WTC11 (cell line): ENCODE measurements around the gene SLCO1B3. TPM values are rescaled to one million over a fixed set of nuclear protein-coding genes. Genes with fewer than 3 reads are reported as not detected.

Experiments used
- ATAC-seq: fragments of 200-7000 bp; cut with Tn5 transposase; 2 replicates; pipeline ENCODE4 v1.10.0; 2021; ENCODE audit warnings: mild to moderate bottlenecking, moderate library complexity
- CTCF ChIA-PET: fragments of 300-600 bp; sonication (Branson Sonifier 250); formaldehyde crosslinking; loops from one replicate; lab custom pipeline; 2021; ENCODE audit warnings: antibody characterized with exemption; lab: Charles Lee
- POLR2A ChIA-PET: fragments of 350-600 bp; sonication (Branson Sonifier 250); formaldehyde crosslinking; loops from one replicate; lab custom pipeline; 2021; ENCODE audit warnings: antibody characterized with exemption; lab: Charles Lee
- DNase-seq: peaks from one replicate; pipeline ENCODE4 v3.0.0; 2021; ENCODE audit warnings: low spot score
- H3K27ac Mint-ChIP-seq: 2 replicates; pipeline ENCODE4 v1.8.0; 2021; ENCODE audit warnings: mixed read lengths
- H3K27me3 Mint-ChIP-seq: 2 replicates; pipeline ENCODE4 v1.8.0; 2021; ENCODE audit warnings: low read depth, mild to moderate bottlenecking, moderate library complexity, mixed read lengths
- H3K36me3 Mint-ChIP-seq: 2 replicates; pipeline ENCODE4 v1.8.0; 2021; ENCODE audit warnings: mixed read lengths
- H3K4me1 Mint-ChIP-seq: 2 replicates; pipeline ENCODE4 v1.8.0; 2022; ENCODE audit warnings: mixed read lengths
- H3K4me3 Mint-ChIP-seq: 2 replicates; pipeline ENCODE4 v1.8.0; 2021; ENCODE audit warnings: mild to moderate bottlenecking, moderate library complexity, mixed read lengths
- H3K9me3 Mint-ChIP-seq: 2 replicates; pipeline ENCODE4 v1.8.0; 2021; ENCODE audit warnings: mixed read lengths
- AR ChIP-seq: fragments of 250-450 bp; sonication (Bioruptor Pico); IDR thresholded peaks from 2 replicates; pipeline ENCODE4 v1.9.0; 2021; ENCODE audit warnings: mild to moderate bottlenecking
- ELF4 ChIP-seq: sonication (generic); formaldehyde crosslinking; IDR thresholded peaks from 2 replicates; pipeline ENCODE4 v1.8.1; 2022; ENCODE audit warnings: low read depth, mild to moderate bottlenecking, moderate library complexity, missing genetic modification reagents
- ESRRA ChIP-seq: sonication (generic); formaldehyde crosslinking; IDR thresholded peaks from 2 replicates; pipeline ENCODE4 v1.8.1; 2022; ENCODE audit warnings: mild to moderate bottlenecking, missing genetic modification reagents, borderline replicate concordance
- FOXK1 ChIP-seq: sonication (generic); formaldehyde crosslinking; IDR thresholded peaks from 2 replicates; pipeline ENCODE4 v1.8.0; 2022; ENCODE audit warnings: mild to moderate bottlenecking, moderate library complexity, missing genetic modification reagents
- MAX ChIP-seq: sonication (generic); formaldehyde crosslinking; IDR thresholded peaks from 2 replicates; pipeline ENCODE4 v1.8.0; 2022; ENCODE audit warnings: mild to moderate bottlenecking, missing genetic modification reagents
- NFYB ChIP-seq: sonication (generic); formaldehyde crosslinking; conservative IDR thresholded peaks from 2 replicates; pipeline ENCODE4 v1.8.0; 2022; ENCODE audit warnings: low read depth, missing genetic modification reagents
- NR1H2 ChIP-seq: sonication (generic); formaldehyde crosslinking; IDR thresholded peaks from 2 replicates; pipeline ENCODE4 v1.9.0; 2021; ENCODE audit warnings: mild to moderate bottlenecking, moderate library complexity, missing genetic modification reagents
- RORB ChIP-seq: fragments of 250-450 bp; sonication (Bioruptor Pico); IDR thresholded peaks from 2 replicates; pipeline ENCODE4 v1.9.0; 2021; ENCODE audit warnings: mild to moderate bottlenecking
- TCF7 ChIP-seq: sonication (generic); formaldehyde crosslinking; IDR thresholded peaks from 2 replicates; pipeline ENCODE4 v1.8.0; 2022; ENCODE audit warnings: mild to moderate bottlenecking, low read depth, missing genetic modification reagents, moderate library complexity
- TP53 ChIP-seq: sonication (generic); formaldehyde crosslinking; IDR thresholded peaks from 2 replicates; pipeline ENCODE4 v1.8.1; 2023; ENCODE audit warnings: mild to moderate bottlenecking, missing genetic modification reagents
- ZNF121 ChIP-seq: sonication (generic); formaldehyde crosslinking; IDR thresholded peaks from 2 replicates; pipeline ENCODE4 v1.8.0; 2023; ENCODE audit warnings: missing genetic modification reagents
- ZNF138 ChIP-seq: sonication (generic); formaldehyde crosslinking; conservative IDR thresholded peaks from 2 replicates; pipeline ENCODE4 v1.8.1; 2022; ENCODE audit warnings: mild to moderate bottlenecking, moderate library complexity, missing genetic modification reagents
- ZNF263 ChIP-seq: sonication (generic); formaldehyde crosslinking; IDR thresholded peaks from 2 replicates; pipeline ENCODE4 v1.8.1; 2022; ENCODE audit warnings: low read depth, mild to moderate bottlenecking, moderate library complexity, missing genetic modification reagents
- ZNF512 ChIP-seq: sonication (generic); formaldehyde crosslinking; IDR thresholded peaks from 2 replicates; pipeline ENCODE4 v1.8.1; 2022; ENCODE audit warnings: missing genetic modification reagents, borderline replicate concordance
- ZSCAN18 ChIP-seq: fragments of 250-450 bp; sonication (Bioruptor Pico); IDR thresholded peaks from 2 replicates; pipeline ENCODE4 v2.1.2; 2022; ENCODE audit warnings: mild to moderate bottlenecking, moderate library complexity
- total RNA-seq: library from RNA; stranded (reverse); gene quantifications from 3 replicates; pipeline ENCODE4 v1.2.3, GENCODE V29; 2021
- TF ChIP-seq, protein P1 (sequence below): sonication (generic); formaldehyde crosslinking; conservative IDR thresholded peaks from 2 replicates; pipeline ENCODE4 v1.8.1; 2023; ENCODE audit warnings: mild to moderate bottlenecking, low read depth, missing genetic modification reagents, moderate library complexity
- TF ChIP-seq, protein P2 (sequence below): sonication (generic); formaldehyde crosslinking; IDR thresholded peaks from 2 replicates; pipeline ENCODE4 v1.8.1; 2023; ENCODE audit warnings: mild to moderate bottlenecking, missing genetic modification reagents
- TF ChIP-seq, protein P3 (sequence below): fragments of 200-600 bp; IDR thresholded peaks from 2 replicates; pipeline ENCODE4 v1.8.0; 2022; ENCODE audit warnings: antibody characterized with exemption
- TF ChIP-seq, protein P4 (sequence below): sonication (generic); formaldehyde crosslinking; IDR thresholded peaks from 2 replicates; pipeline ENCODE4 v1.8.1; 2022; ENCODE audit warnings: mild to moderate bottlenecking, missing genetic modification reagents, moderate library complexity, borderline replicate concordance
- TF ChIP-seq, protein P5 (sequence below): sonication (generic); formaldehyde crosslinking; IDR thresholded peaks from 2 replicates; pipeline ENCODE4 v1.8.1; 2022; ENCODE audit warnings: low read depth, mild to moderate bottlenecking, moderate library complexity, missing genetic modification reagents, borderline replicate concordance

Gene SLCO1B3
- total RNA-seq, 1 experiment from 2014 or later, result not detected

DNA sequence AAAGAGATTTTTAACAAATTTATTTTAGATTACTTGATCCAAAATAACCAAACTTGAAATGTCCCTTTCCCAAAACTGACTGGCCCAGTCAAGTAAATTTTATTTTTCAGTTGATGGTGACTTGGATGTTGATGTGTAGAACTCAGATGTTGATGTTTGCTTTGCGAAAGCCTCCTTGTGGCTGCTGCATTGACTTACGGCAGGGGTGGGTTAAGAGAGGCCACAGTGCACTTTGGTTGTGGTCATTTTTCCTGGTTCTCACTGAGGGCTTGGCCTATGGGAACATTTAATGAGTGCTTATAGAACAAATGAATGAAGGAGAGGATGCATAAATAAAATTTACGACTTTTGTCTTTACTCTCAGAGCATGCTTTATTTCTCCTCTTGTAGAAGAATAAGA lies 52.6 kb downstream of the SLCO1B3 start (continued):
- TF ChIP-seq, protein P1, sequence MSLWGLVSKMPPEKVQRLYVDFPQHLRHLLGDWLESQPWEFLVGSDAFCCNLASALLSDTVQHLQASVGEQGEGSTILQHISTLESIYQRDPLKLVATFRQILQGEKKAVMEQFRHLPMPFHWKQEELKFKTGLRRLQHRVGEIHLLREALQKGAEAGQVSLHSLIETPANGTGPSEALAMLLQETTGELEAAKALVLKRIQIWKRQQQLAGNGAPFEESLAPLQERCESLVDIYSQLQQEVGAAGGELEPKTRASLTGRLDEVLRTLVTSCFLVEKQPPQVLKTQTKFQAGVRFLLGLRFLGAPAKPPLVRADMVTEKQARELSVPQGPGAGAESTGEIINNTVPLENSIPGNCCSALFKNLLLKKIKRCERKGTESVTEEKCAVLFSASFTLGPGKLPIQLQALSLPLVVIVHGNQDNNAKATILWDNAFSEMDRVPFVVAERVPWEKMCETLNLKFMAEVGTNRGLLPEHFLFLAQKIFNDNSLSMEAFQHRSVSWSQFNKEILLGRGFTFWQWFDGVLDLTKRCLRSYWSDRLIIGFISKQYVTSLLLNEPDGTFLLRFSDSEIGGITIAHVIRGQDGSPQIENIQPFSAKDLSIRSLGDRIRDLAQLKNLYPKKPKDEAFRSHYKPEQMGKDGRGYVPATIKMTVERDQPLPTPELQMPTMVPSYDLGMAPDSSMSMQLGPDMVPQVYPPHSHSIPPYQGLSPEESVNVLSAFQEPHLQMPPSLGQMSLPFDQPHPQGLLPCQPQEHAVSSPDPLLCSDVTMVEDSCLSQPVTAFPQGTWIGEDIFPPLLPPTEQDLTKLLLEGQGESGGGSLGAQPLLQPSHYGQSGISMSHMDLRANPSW (CRISPR knock-in tag), result no peak

GRCh38 chr12:20865873-20866272 lies 55.4 kb downstream of the SLCO1B3 start:
- POLR2A ChIA-PET, result no interaction called here
- H3K4me3 Mint-ChIP-seq, result no peak overlapping the region

GRCh38 chr12:20868277-20868676 lies 57.8 kb downstream of the SLCO1B3 start:
- DNase-seq, result no peak
- no peaks in the 10 kb centered on the region for H3K4me1 Mint-ChIP-seq
- ChIA-PET POLR2A (no interaction called here), CTCF (no interaction called here)
- no peaks in the 10 kb centered on the region for H3K27me3 Mint-ChIP-seq
- no peaks in the 10 kb centered on the region for H3K9me3 Mint-ChIP-seq
- no peak for ATAC-seq
- H3K27ac Mint-ChIP-seq, result no peak overlapping the region
- H3K4me3 Mint-ChIP-seq, result no peak overlapping the region
- no peaks in the 10 kb centered on the region for H3K36me3 Mint-ChIP-seq
- TF ChIP-seq, protein P2, sequence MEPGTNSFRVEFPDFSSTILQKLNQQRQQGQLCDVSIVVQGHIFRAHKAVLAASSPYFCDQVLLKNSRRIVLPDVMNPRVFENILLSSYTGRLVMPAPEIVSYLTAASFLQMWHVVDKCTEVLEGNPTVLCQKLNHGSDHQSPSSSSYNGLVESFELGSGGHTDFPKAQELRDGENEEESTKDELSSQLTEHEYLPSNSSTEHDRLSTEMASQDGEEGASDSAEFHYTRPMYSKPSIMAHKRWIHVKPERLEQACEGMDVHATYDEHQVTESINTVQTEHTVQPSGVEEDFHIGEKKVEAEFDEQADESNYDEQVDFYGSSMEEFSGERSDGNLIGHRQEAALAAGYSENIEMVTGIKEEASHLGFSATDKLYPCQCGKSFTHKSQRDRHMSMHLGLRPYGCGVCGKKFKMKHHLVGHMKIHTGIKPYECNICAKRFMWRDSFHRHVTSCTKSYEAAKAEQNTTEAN (CRISPR knock-in tag), result no peak
- TF ChIP-seq ZNF512 (CRISPR knock-in tag), result no peak
- TF ChIP-seq NFYB (CRISPR knock-in tag), result no peak
- TF ChIP-seq TCF7 (CRISPR knock-in tag), result no peak
- TF ChIP-seq ZSCAN18 (CRISPR knock-in tag), result no peak
- TF ChIP-seq ZNF121 (CRISPR knock-in tag), result no peak
- TF ChIP-seq AR, result no peak
- no peak for TF ChIP-seq ZNF263 (CRISPR knock-in tag)

More at GRCh38 chr12:20865873-20866272, 55.4 kb downstream of the SLCO1B3 start:
- no peak for ATAC-seq
- Mint-ChIP-seq H3K9me3 (no peaks in the 10 kb centered on the region), H3K4me1 (no peaks in the 10 kb centered on the region), H3K27me3 (no peaks in the 10 kb centered on the region), H3K36me3 (no peaks in the 10 kb centered on the region), H3K27ac (no peak overlapping the region)
- no peak for DNase-seq
- CTCF ChIA-PET, result no interaction called here
- TF ChIP-seq RORB (no peak), MAX (no peak), ELF4 (CRISPR knock-in tag) (no peak), NR1H2 (no peak), FOXK1 (CRISPR knock-in tag) (no peak), ZNF138 (CRISPR knock-in tag) (no peak), ESRRA (CRISPR knock-in tag) (no peak), TP53 (CRISPR knock-in tag) (no peak)
- TF ChIP-seq, protein P3, sequence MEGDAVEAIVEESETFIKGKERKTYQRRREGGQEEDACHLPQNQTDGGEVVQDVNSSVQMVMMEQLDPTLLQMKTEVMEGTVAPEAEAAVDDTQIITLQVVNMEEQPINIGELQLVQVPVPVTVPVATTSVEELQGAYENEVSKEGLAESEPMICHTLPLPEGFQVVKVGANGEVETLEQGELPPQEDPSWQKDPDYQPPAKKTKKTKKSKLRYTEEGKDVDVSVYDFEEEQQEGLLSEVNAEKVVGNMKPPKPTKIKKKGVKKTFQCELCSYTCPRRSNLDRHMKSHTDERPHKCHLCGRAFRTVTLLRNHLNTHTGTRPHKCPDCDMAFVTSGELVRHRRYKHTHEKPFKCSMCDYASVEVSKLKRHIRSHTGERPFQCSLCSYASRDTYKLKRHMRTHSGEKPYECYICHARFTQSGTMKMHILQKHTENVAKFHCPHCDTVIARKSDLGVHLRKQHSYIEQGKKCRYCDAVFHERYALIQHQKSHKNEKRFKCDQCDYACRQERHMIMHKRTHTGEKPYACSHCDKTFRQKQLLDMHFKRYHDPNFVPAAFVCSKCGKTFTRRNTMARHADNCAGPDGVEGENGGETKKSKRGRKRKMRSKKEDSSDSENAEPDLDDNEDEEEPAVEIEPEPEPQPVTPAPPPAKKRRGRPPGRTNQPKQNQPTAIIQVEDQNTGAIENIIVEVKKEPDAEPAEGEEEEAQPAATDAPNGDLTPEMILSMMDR, result no peak
- TF ChIP-seq, protein P4, sequence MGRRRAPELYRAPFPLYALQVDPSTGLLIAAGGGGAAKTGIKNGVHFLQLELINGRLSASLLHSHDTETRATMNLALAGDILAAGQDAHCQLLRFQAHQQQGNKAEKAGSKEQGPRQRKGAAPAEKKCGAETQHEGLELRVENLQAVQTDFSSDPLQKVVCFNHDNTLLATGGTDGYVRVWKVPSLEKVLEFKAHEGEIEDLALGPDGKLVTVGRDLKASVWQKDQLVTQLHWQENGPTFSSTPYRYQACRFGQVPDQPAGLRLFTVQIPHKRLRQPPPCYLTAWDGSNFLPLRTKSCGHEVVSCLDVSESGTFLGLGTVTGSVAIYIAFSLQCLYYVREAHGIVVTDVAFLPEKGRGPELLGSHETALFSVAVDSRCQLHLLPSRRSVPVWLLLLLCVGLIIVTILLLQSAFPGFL (CRISPR knock-in tag), result no peak
- TF ChIP-seq, protein P5, sequence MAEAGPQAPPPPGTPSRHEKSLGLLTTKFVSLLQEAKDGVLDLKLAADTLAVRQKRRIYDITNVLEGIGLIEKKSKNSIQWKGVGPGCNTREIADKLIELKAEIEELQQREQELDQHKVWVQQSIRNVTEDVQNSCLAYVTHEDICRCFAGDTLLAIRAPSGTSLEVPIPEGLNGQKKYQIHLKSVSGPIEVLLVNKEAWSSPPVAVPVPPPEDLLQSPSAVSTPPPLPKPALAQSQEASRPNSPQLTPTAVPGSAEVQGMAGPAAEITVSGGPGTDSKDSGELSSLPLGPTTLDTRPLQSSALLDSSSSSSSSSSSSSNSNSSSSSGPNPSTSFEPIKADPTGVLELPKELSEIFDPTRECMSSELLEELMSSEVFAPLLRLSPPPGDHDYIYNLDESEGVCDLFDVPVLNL (CRISPR knock-in tag), result no peak
